ENCODE results near the gene ANTKMT.
"Not testable (repeated sequence)": the region's sequence is repeated elsewhere in the genome, so short reads cannot be mapped to it uniquely, and the experiment has no call there.

ANTKMT gene

DNA sequence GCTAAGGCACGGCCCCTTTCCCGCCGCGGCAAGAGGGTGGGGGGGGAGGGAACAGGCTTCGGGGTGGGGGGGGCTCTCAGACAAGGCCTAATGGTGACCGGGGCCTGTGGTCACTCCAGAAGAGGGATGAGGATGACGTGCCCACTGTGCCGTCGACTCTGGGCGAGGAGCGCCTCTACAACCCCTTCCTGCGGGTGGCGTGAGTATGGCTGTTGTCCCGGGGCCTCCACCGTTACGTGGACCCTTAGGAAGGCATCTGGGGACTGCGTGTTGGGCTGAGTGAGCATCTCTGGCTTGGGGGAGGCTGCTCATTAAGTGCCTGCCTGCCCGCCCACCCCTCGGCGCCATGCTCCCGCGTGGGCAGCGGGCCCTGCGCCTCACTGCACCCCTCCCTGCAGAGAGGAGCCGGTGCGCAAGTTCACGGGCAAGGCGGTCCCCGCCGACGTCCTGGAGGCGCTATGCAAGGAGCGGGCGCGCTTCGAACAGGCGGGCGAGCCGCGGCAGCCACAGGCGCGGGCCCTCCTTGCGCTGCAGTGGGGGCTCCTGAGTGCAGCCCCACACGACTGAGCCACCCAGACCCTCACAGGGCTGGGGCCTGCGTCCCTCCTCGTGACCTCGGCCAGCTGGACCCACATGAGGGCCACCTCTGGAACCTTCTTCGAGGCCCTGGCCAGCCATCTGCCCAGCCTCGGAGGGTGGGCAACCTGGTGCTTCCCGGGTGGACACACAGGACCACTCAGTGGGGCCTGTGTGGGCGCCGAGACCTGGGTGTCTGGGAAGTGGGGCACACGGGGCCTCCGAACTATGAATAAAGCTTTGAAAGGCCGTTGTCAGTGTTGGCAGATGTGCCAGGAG, 8.2 kb downstream of the ANTKMT start:
- DNase-seq = no peak

DNA sequence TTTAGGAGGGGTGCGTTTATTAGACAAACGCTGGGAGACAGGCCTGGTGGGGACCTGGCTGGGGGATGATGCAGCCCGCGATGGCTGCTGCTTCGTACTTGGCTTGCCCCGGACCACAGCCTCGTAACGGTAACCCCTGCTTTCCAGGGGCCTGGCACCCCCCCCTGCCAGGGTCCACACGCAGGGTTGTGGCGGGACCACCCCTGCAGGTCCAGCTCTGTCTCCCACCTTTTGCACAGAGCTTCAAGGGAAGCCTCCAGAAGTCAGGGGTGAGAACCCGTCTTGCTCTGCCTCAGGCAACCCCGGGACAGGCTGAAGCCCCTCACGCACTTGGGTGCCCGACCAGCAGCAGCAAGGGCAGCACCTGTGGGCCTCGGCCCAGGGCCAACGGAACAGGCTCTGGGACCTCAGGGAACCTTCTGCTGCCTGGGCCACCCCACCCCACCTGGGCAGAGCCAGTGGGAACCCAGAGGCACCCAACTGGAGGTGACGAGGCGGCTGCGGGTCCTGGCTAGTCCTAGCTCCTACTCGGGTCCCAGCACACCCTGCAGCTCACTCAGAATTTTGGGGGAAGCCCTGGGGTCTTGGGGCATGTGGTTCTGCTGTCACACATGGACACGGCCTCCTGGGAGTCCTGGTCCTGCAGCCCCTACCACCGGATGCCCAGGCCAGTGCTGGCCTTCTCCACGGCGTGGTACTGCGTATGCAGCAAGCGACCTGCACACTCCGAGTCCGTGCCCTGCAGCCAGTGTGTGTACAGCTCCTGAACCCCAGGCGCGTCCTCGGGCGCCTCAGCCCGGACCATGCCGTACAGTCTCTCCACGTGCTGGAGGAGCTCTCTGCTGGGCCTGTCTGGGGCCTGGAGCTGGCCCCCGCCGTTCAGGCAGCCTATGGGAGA, 9.1 kb downstream of the ANTKMT start:
- DNase-seq = no peak

- no peak for DNase-seq
Observed at GRCh38 chr16:730666-731509, 9.9 kb downstream of the ANTKMT start.

- no peak for DNase-seq
Observed at GRCh38 chr16:732332-732731, 11.4 kb downstream of the ANTKMT start.

GRCh38 chr16:732936-733335, 12.0 kb downstream of the ANTKMT start:
- DNase-seq = no peak

DNA sequence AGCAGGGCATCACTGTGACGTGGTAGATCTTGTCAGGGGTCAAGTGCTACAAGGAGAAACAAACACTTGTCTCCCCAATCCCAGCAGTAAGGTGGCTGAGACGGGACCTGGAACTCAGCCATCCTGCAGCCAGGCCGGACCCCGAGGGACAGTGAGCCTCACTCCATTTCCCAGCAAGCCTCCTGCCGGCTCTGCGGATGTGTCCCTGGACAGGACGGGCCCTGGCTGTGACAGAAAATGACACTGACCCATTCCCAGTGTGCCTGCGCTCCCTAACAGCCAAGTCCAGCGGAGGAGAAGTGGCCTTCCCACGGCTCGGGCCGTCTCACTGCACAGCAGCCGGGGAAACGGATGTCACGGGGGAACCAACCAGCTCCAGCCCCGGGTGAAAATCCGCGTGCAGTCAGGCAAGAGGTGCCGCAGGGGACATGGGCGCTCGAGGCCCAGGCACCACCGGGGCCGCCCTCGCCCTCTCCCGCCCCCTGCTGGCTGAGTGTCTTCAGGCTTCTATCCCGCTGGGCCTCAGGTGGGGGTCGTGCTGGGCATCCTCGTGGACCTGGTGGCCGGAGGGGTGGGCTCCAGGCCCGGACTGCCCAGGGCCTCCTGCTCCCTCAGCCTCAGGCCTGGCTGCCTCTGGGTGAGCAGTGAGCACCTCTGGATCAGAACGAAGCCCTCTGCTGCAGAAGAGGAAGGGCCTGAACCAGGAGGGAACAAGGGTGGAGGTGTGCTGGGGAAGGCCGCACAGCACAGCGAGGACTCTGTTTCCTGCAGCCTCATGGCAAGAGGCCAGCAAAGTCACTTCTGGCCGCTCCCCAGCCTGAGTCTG, 12.6 kb downstream of the ANTKMT start:
- no peak for DNase-seq

- no peak for DNase-seq
Observed at GRCh38 chr16:734208-734980, 13.4 kb downstream of the ANTKMT start.

DNA sequence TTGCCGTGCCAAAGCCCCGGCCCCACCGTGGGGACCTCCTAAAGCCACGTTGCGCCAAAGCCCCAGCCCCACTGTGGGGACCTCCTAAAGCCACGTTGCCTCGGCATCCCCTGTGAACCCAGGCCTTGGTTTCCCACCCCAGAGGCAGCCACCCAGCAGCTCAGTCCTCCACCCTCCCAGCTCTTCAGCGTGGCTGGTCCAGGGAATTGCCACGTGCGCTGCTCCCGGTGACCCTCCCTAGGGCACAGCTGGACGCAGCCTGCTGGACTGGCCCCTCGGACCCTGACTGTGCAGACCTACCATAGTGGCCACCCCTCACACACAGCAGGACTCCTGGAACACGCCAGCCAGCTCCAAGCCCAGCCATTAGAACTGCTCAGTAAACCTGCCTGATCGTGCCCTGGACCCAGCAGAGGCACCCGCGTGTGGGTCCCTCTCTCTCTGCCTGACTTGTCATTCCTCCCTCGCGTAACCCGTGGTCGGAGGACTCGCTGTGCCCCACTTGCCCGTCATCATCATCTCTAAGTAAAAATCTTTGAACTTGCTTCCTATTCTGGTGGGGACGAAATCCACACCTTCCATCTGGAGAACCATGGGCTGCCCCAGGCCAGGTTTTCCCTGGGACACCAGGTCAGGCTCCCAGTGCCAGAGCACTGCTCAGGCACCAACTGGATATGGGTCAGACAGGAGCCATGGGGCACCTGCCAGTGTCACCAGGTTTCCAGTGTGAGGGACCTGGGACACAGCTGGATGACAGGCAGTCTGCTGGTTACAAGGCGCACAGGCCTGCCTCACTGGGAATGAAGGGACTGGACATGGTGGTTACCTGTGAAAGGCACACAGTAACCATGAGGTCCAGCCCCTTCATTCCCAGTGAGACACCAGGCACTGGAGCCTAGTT, 14.3 kb downstream of the ANTKMT start:
- no peak for DNase-seq

DNA sequence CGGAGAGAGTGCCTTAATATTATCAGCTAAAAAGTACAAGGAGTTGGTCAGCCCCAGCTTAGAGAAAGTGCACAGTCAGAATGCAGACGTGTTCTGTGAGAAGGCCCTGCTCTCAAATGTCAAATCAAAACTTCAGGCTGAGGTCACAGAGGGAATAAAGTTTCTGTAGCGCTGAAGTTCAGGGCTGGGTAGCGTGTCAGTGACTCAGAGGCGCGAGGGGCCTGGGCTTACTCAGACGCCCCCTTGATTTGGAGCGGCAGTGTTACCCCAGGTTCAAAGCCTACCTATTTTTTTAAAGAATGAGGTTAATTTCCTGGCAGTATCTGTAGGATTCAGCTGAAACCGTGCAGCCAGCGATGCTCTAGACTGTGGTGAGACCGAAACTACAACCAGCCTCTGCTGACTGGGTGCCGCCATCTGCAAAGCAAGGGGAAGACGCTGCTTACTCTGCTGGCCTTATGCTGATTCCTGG, 15.1 kb downstream of the ANTKMT start:
- DNase-seq = no peak

- DNase-seq = no peak
Observed at GRCh38 chr16:736936-737481, 16.1 kb downstream of the ANTKMT start.

DNA sequence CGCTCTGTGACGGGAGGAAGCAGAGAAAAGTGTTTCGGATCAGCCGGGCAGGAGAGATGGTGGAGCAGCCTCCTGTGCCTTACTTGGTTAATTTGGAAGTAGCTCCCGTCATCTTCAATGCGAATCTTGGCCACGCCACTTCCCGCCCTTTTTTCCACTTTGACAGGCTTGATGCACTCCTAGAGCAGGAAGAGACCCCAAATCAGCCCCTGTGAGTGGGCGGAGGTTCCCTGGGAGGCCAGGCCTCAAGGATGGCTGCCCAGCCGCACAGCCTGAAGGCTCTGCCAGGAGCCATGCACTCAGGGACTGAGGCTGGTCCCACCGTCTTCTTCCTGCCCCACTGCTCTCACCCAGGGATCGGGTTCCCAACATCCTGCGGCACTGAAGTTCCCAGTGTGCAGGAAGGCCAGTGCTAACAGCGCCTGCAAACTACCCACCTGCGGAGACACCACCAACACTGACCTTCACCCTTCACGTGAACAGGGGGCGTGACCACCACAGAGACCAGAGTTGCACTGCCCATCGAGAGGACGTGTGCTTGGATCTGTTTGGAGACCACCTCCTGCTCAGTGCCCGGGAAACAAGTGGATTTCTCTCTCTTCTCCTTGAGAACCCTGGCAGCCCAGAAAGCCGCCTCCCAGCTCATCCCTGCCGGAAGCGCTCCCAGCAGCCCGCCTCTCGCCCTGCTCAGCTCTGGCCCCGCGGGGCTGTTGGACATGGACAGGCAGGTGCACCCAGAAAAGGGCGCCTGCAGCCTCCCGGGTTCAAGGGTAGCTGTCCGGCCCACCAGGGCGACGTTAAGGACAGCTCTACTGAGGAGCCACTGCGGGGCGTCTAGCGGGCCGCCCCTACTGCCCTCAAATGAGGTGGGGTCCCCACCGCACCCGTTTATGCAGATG, 18.9 kb downstream of the ANTKMT start:
- no peak for DNase-seq

DNA sequence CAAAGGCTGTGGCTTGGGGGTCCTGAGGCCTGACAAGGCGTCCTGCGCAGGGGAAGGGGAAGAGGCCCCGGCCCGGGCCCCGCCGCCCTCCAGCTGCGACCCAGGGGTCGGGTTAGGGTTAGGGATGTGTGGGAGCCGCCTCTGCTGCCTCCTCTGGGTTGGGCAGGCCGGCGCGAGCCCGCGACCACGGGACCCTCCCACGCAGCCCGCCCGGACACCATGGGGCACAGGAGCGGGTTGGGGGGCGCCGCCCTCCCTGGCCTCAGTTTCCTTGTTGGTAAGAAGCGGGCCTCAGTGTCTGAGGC, 19.5 kb downstream of the ANTKMT start:
- DNase-seq = no peak

- DNase-seq = peak; percentile 45
Observed at GRCh38 chr16:740764-741505, 20.0 kb downstream of the ANTKMT start, which contains the start of gene CIAO3. Gene CIAO3, minus strand, starts transcription at chr16:740997. Its CDS starts 12 bp downstream, at chr16:740985.

DNA sequence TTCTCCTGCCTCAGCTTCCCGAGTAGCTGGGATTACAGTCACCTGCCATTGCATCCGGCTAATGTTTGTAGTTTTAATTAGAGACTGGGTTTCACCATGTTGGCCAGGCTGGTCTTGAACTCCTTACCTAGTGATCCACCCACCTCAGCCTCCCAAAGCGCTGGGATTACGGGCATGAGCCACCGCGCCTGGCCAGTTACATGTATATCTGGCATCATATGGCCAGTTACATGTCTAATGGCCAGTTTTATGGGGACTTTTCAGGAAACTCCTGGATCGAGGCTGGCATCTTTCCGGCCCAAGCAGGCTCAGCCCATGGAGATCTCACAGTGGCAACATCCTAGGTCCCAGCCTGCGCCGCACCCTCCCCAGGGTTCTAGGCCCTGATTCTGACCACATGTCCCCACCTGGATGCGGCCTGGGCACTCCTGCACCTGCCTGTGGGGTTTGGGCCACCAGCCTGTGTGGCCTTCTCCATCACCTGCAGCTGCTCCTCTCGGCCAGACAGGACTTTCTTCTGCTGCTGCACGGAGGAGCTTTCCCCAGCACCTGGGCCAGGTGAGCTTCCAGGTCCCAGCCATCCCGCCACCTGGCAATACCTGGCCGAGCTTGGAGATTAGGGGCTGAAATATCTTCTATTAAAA, 21.2 kb downstream of the ANTKMT start:
- DNase-seq = no peak

GRCh38 chr16:742894-743293, 21.9 kb downstream of the ANTKMT start:
- DNase-seq = not testable (repeated sequence)

- no peak for DNase-seq
Observed at GRCh38 chr16:743794-744500, 23.0 kb downstream of the ANTKMT start.

DNA sequence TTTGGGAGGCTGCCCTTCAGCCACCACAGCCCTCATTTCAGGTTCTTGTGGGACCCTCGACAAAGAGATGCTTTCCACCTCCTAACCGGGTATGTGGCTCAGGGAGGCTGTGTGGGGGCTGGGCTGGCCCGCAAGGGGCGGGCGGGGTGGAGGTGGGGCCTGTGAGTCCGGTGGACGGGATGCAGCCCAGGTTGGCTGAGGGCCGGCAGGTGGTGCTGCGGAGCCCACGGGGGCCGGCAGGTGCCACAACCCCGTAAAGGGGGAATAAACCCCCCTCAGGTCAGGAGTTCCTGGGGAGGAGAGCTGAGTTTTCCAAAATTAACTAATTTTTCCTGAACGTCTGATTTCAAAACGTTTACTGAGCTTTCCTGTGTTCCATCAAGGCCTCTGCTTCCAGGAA, 24.8 kb downstream of the ANTKMT start:
- peak; percentile 6 for DNase-seq

Data from NCI-H510A treated with DMSO at 0.1 percent for 48 hours (cell line).